Esophagus muscularis mucosa (tissue), 4 donors: ENCODE data around the gene MATN1. TPM values are rescaled to one million over a fixed set of nuclear protein-coding genes. Genes with fewer than 3 reads are reported as not detected.

Experiments
- DNase-seq: peaks from one replicate; pipeline ENCODE4 v3.0.0-alpha.2; 2017; ENCODE audit errors: extremely low spot score
- H3K27ac ChIP-seq, 4 donors: fragments of 200-600 bp; sonication (generic); replicated peaks in 1 of 4; 1 replicate in 3 of 4; 2 replicates in 1 of 4; pipeline ENCODE4 v1.5.1; 2016 to 2019; ENCODE audit warnings: mild to moderate bottlenecking in 1 of 4
- H3K27me3 ChIP-seq, 4 donors: fragments of 200-600 bp; sonication (generic); one replicate each; pipeline versions ENCODE4 v1.5.1 to v1.6.0; 2016 to 2019
- H3K36me3 ChIP-seq, 4 donors: fragments of 200-600 bp; sonication (generic); one replicate each; pipeline ENCODE4 v1.5.1; 2016 to 2019
- H3K4me1 ChIP-seq, 4 donors: fragments of 200-600 bp; sonication (generic); one replicate each; pipeline ENCODE4 v1.5.1; 2016 to 2019
- H3K4me3 ChIP-seq, 4 donors: fragments of 200-600 bp; sonication (generic); 1 replicate in 2 of 4; 2 replicates in 2 of 4; pipeline ENCODE4 v1.5.1; 2016 to 2019; ENCODE audit warnings: mild to moderate bottlenecking in 4 of 4, moderate library complexity in 1 of 4
- H3K9me3 ChIP-seq, 4 donors: fragments of 200-600 bp; sonication (generic); 1 replicate in 3 of 4; 2 replicates in 1 of 4; pipeline ENCODE4 v1.5.1; 2016 to 2019
- CTCF ChIP-seq, 3 experiments: fragments of 200-600 bp in 2 of 3; fragments of 450-650 bp in 1 of 3; sonication (generic) in 2 of 3; IDR thresholded peaks; one replicate each; pipeline ENCODE4 v1.5.1; 2017 to 2019; ENCODE audit warnings: antibody characterized with exemption in 3 of 3, mild to moderate bottlenecking in 2 of 3, moderate library complexity in 1 of 3
- EP300 ChIP-seq: sonication (generic); formaldehyde crosslinking; IDR thresholded peaks from one replicate; pipeline ENCODE4 v1.6.1; 2017; ENCODE audit warnings: antibody characterized with exemption
- POLR2A ChIP-seq: fragments of 450-650 bp; IDR thresholded peaks from one replicate; pipeline ENCODE4 v1.6.1; 2017; ENCODE audit warnings: antibody characterized with exemption, moderate library complexity, mild to moderate bottlenecking, low read depth
- POLR2AphosphoS5 ChIP-seq, 2 donors: sonication (generic); formaldehyde crosslinking; IDR thresholded peaks; one replicate each; pipeline ENCODE4 v1.6.1; 2017; ENCODE audit warnings: antibody characterized with exemption in 2 of 2
- WGBS: methylation state at CpG from one replicate; pipeline ENCODE4 v1.1.5; 2018; 5-methylcytosine and 5-hydroxymethylcytosine counted together
- intact Hi-C: fragments of 100-400 bp; cut with DNase I; formaldehyde crosslinking; loops from one replicate; pipeline ENCODE4 v1.15.1; 2023
- total RNA-seq, 4 donors: library from RNA; depleted of rRNA; stranded (reverse); fragments of >200 nt; gene quantifications; one replicate each; pipeline versions ENCODE4 v1.1.0 to v1.2.1, GENCODE V29; 2016

The MATN1 gene
- total RNA-seq, 4 donors from 2014 or later: not detected

GRCh38 chr1:30702823-30703222 lies 20.6 kb downstream of the MATN1 start:
- Histone ChIP-seq H3K4me3 (no peak overlapping the region), H3K36me3 (no peaks in the 10 kb centered on the region), H3K4me1 (peaks cover 19 to 69% (median 55%) of the 10 kb centered on the region in 4 donors), H3K9me3 (no peaks in the 10 kb centered on the region), H3K27ac (no peak overlapping the region), H3K27me3 (no peaks in the 10 kb centered on the region)
- no peak for DNase-seq
- TF ChIP-seq CTCF (IDR thresholded peaks at IDR 0.05) (no peak), POLR2A (no peak), EP300 (no peak), POLR2AphosphoS5 (IDR thresholded peaks at IDR 0.05) (no peak)
- intact Hi-C loops: loop anchor here (10.0 kb wide), 2 partner anchors 598 to 1828 kb away; no protein-coding TSS in a partner anchor

- intact Hi-C loops: loop anchor here (10.0 kb wide), 2 partner anchors 596 to 1826 kb away; no protein-coding TSS in a partner anchor
- DNase-seq: no peak
- H3K4me1 ChIP-seq: peaks cover 9 to 65% (median 49%) of the 10 kb centered on the region in 4 donors
- no peaks in the 10 kb centered on the region for H3K27me3 ChIP-seq
- H3K9me3 ChIP-seq: no peaks in the 10 kb centered on the region
- H3K27ac ChIP-seq: peak overlapping the region in 1 of 4 donors; percentile 19
- TF ChIP-seq EP300: no peak
- TF ChIP-seq POLR2A: no peak
- no peak for TF ChIP-seq CTCF (IDR thresholded peaks at IDR 0.05)
- no peak overlapping the region for H3K4me3 ChIP-seq
- H3K36me3 ChIP-seq: no peaks in the 10 kb centered on the region
- 63% methylated on average over 2 of the region's 2 CpGs for WGBS
These were observed 22.1 kb downstream of the MATN1 start for GRCh38 chr1:30701258-30701633.

- TF ChIP-seq POLR2A (no peak), CTCF (IDR thresholded peaks at IDR 0.05) (no peak), POLR2AphosphoS5 (IDR thresholded peaks at IDR 0.05) (peak; percentile 47 to 58)
- Histone ChIP-seq H3K4me3 (no peak overlapping the region), H3K9me3 (no peaks in the 10 kb centered on the region), H3K27me3 (no peaks in the 10 kb centered on the region), H3K4me1 (peaks cover 9 to 63% (median 50%) of the 10 kb centered on the region in 4 donors), H3K36me3 (no peaks in the 10 kb centered on the region), H3K27ac (peak overlapping the region in 1 of 4 donors; percentile 41)
- no peak for DNase-seq
- WGBS: 59% methylated on average over 4 of the region's 7 CpGs
- intact Hi-C loops: loop anchor here (10.0 kb wide), 2 partner anchors 596 to 1826 kb away; no protein-coding TSS in a partner anchor
These were observed 22.7 kb downstream of the MATN1 start for GRCh38 chr1:30700528-30701257.

GRCh38 chr1:30699762-30700161 lies 23.6 kb downstream of the MATN1 start:
- Histone ChIP-seq H3K27me3 (no peaks in the 10 kb centered on the region), H3K4me3 (no peak overlapping the region), H3K4me1 (peaks cover 5 to 63% (median 47%) of the 10 kb centered on the region in 4 donors), H3K9me3 (no peaks in the 10 kb centered on the region), H3K27ac (no peak overlapping the region), H3K36me3 (no peaks in the 10 kb centered on the region)
- intact Hi-C loops: loop anchor here (10.0 kb wide), 2 partner anchors 595 to 1825 kb away; no protein-coding TSS in a partner anchor
- DNase-seq: no peak
- 90% methylated on average over 1 of the region's 1 CpG for WGBS
- TF ChIP-seq EP300 (no peak), CTCF (IDR thresholded peaks at IDR 0.05) (no peak), POLR2A (no peak), POLR2AphosphoS5 (IDR thresholded peaks at IDR 0.05) (no peak)
